CD8-positive, alpha-beta memory T cell (primary cell): ENCODE data around the gene KAT6B. TPM values are rescaled to one million over a fixed set of nuclear protein-coding genes. Genes with fewer than 3 reads are reported as not detected.

ENCODE experiments used
- CTCF ChIA-PET: fragments of 350-600 bp; sonication (Branson Sonifier 250); formaldehyde crosslinking; loops from one replicate; lab custom pipeline; 2021; ENCODE audit warnings: antibody characterized with exemption; lab: Charles Lee
- POLR2A ChIA-PET: fragments of 350-600 bp; sonication (Branson Sonifier 250); formaldehyde crosslinking; loops from one replicate; lab custom pipeline; 2021; ENCODE audit warnings: antibody characterized with exemption; lab: Charles Lee
- DNase-seq, 5 donors: peaks; one replicate each; pipeline versions ENCODE4 v3.0.0 to v3.0.0-alpha.2; 2020 to 2022; ENCODE audit warnings: mixed read lengths in 1 of 5
- H3K27ac ChIP-seq: one replicate; pipeline ENCODE4 v1.7.0; 2013; ENCODE audit warnings: low read depth, mild to moderate bottlenecking, low read length, moderate library complexity
- H3K27me3 ChIP-seq: 2 replicates; pipeline ENCODE4 v1.7.0; 2013; ENCODE audit warnings: low read length, mild to moderate bottlenecking; ENCODE audit not compliant: insufficient read depth, poor library complexity, severe bottlenecking
- H3K36me3 ChIP-seq: 2 replicates; pipeline ENCODE4 v1.7.0; 2013; ENCODE audit warnings: mild to moderate bottlenecking, low read length, moderate library complexity; ENCODE audit not compliant: insufficient read depth
- H3K4me1 ChIP-seq: 2 replicates; pipeline ENCODE4 v1.7.0; 2013; ENCODE audit warnings: mild to moderate bottlenecking, low read length, moderate library complexity; ENCODE audit not compliant: insufficient read depth
- H3K4me3 ChIP-seq: 2 replicates; pipeline ENCODE4 v1.7.0; 2013; ENCODE audit warnings: mild to moderate bottlenecking, low read length
- H3K9me3 ChIP-seq: 2 replicates; pipeline ENCODE4 v1.7.0; 2013; ENCODE audit warnings: mild to moderate bottlenecking, low read length
- H3K27ac Mint-ChIP-seq, 8 donors: one replicate each; pipeline ENCODE4 v1.8.0; 2020 to 2021; ENCODE audit warnings: mixed read lengths in 8 of 8, mild to moderate bottlenecking in 6 of 8, inconsistent platforms in 3 of 8, moderate library complexity in 3 of 8
- H3K27me3 Mint-ChIP-seq, 2 donors: one replicate each; pipeline ENCODE4 v1.8.0; 2020 to 2021; ENCODE audit warnings: mixed read lengths in 2 of 2, mild to moderate bottlenecking in 1 of 2, moderate library complexity in 1 of 2
- H3K36me3 Mint-ChIP-seq, 3 donors: one replicate each; pipeline ENCODE4 v1.8.0; 2020 to 2021; ENCODE audit warnings: mixed read lengths in 3 of 3, inconsistent platforms in 1 of 3, mild to moderate bottlenecking in 1 of 3
- H3K4me1 Mint-ChIP-seq, 3 donors: one replicate each; pipeline ENCODE4 v1.8.0; 2020 to 2021; ENCODE audit warnings: mixed read lengths in 3 of 3, inconsistent platforms in 1 of 3, mild to moderate bottlenecking in 1 of 3
- H3K4me3 Mint-ChIP-seq, 7 donors: one replicate each; pipeline ENCODE4 v1.8.0; 2020 to 2021; ENCODE audit warnings: mixed read lengths in 7 of 7, mild to moderate bottlenecking in 6 of 7, moderate library complexity in 4 of 7, inconsistent platforms in 2 of 7
- H3K9me3 Mint-ChIP-seq, 5 donors: one replicate each; pipeline ENCODE4 v1.8.0; 2020 to 2022; ENCODE audit warnings: mixed read lengths in 5 of 5, mild to moderate bottlenecking in 3 of 5, moderate library complexity in 2 of 5, inconsistent platforms in 1 of 5
- polyA plus RNA-seq: library from polyadenylated mRNA; unstranded; fragments of 300-500 nt; fragmentation: Illumina TruSeq; gene quantifications from one replicate; pipeline ENCODE4 v1.2.3, GENCODE V29; 2021
- total RNA-seq, 2 experiments: library from RNA; stranded (reverse); gene quantifications; one replicate each; pipeline ENCODE4 v1.2.3, GENCODE V29; 2021

KAT6B gene
- total and polyA plus RNA-seq, 3 experiments from 2014 or later = 21.8 to 32.8 (median 23.6) TPM

DNA sequence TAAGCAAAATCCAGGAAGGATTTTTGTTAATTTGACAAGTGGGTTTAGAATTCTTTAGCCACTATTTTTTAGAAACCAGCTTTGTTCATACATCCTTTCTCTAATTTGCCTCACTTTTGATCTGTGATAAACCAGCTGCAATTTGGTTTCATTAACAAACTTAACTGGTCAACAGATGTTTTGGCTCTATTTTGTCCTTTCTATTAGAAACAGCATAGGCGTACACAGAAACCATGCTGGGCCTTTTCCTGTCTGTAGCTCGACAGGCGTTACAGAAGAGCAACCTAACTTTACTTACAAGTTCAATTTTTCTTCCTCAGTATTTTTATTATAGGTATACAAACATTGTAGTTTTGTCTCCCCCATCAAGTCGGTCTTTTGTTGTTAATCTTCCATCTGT is 28.2 kb downstream of the KAT6B start:
- Mint-ChIP-seq H3K36me3 (peaks cover 3 to 27% (median 6%) of the 10 kb centered on the region in 3 donors), H3K9me3 (no peaks in the 10 kb centered on the region), H3K4me1 (peaks cover 39 to 61% (median 55%) of the 10 kb centered on the region in 3 donors), H3K4me3 (no peak overlapping the region), H3K27me3 (no peaks in the 10 kb centered on the region), H3K27ac (peak overlapping the region in 4 of 8 donors; percentile 1 to 25 (median 13))
- Histone ChIP-seq H3K27ac (no peak overlapping the region), H3K4me3 (no peak overlapping the region), H3K9me3 (no peaks in the 10 kb centered on the region), H3K36me3 (no peaks in the 10 kb centered on the region), H3K4me1 (peaks cover 23% of the 10 kb centered on the region), H3K27me3 (no peaks in the 10 kb centered on the region)
- DNase-seq = no peak
- CTCF ChIA-PET = no interaction called here
- POLR2A ChIA-PET = no interaction called here

DNA sequence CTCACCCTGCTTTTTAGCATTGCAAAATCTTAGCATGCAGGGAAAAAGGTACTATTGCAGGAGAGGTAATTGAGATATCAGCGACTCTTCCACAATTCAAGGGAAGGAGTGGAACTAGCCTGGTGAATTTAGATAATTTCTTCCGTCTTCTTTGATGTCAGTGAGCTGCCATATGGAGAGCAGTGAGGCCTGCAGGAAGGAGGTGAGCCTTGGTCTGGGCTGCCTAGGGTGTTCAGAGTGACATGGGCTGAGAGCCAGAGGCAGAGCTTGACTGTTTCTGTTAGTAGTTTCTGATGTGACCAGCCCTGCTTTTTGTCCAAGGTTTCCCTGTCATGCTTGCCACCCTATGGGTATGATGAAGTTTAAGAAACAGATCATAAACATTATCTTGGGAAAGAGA is 28.6 kb downstream of the KAT6B start:
- no peaks in the 10 kb centered on the region for H3K27me3 ChIP-seq
- no peaks in the 10 kb centered on the region for H3K9me3 ChIP-seq
- H3K4me3 Mint-ChIP-seq = peak overlapping the region in 3 of 7 donors; percentile 19 to 42 (median 25)
- DNase-seq = no peak
- H3K9me3 Mint-ChIP-seq = no peaks in the 10 kb centered on the region
- H3K4me3 ChIP-seq = no peak overlapping the region
- H3K36me3 Mint-ChIP-seq = peaks cover 3 to 27% (median 6%) of the 10 kb centered on the region in 3 donors
- H3K27ac Mint-ChIP-seq = peak overlapping the region in 5 of 8 donors; percentile 1 to 73 (median 24)
- ChIA-PET CTCF (no interaction called here), POLR2A (no interaction called here)
- no peak overlapping the region for H3K27ac ChIP-seq
- H3K4me1 Mint-ChIP-seq = peaks cover 39 to 65% (median 55%) of the 10 kb centered on the region in 3 donors
- H3K36me3 ChIP-seq = no peaks in the 10 kb centered on the region
- H3K27me3 Mint-ChIP-seq = no peaks in the 10 kb centered on the region
- H3K4me1 ChIP-seq = peaks cover 23% of the 10 kb centered on the region

DNA sequence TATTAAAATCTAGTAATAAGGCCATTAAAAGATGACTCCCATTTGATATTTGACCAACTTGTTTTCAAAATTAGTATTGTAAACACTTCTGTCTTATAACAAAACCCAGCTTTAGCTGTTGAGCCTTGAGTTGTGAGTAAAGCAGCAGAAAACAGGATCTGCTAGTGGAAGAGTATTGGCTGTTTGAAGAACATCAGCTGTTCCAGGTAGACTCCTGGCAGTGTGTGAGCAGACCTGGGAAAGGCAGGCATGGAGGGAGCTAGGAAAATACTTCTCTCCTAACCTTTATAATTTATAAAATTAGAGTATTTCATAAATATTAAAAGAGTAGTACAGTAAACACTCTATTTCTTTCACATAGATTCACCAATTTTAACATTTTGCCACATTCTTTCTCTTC is 29.0 kb downstream of the KAT6B start:
- no peaks in the 10 kb centered on the region for H3K9me3 Mint-ChIP-seq
- POLR2A ChIA-PET = no interaction called here
- Histone ChIP-seq H3K27ac (no peak overlapping the region), H3K27me3 (no peaks in the 10 kb centered on the region), H3K9me3 (no peaks in the 10 kb centered on the region), H3K4me3 (no peak overlapping the region), H3K36me3 (no peaks in the 10 kb centered on the region), H3K4me1 (peaks cover 23% of the 10 kb centered on the region)
- no peak for DNase-seq
- CTCF ChIA-PET = no interaction called here
- H3K27ac Mint-ChIP-seq = peak overlapping the region in 4 of 8 donors; percentile 1 to 73 (median 39)
- no peak overlapping the region for H3K4me3 Mint-ChIP-seq
- H3K27me3 Mint-ChIP-seq = no peaks in the 10 kb centered on the region
- H3K4me1 Mint-ChIP-seq = peaks cover 37 to 64% (median 51%) of the 10 kb centered on the region in 3 donors
- H3K36me3 Mint-ChIP-seq = peaks cover 3 to 28% (median 6%) of the 10 kb centered on the region in 3 donors

DNA sequence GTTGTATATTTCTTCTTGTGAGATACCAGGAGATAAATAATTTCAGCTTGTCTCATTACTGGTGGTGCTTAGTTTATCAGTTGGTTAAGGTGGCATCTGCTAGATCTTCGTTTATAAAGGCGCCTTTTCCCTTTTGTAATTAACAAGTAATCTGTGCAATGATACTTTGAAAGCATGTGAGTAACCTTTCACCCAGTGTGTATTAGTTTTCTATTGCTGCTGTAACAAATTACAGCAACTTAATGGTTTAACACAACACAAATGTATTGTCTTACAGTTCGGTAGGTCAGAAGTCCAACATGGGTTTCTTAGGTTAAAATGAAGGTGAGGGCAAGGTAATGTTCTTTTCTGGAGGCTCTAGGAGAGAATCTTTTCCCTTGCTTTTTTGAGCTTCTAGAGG is 30.5 kb downstream of the KAT6B start:
- Mint-ChIP-seq H3K4me3 (no peak overlapping the region), H3K9me3 (no peaks in the 10 kb centered on the region), H3K27ac (no peak overlapping the region), H3K4me1 (peaks cover 37 to 60% (median 47%) of the 10 kb centered on the region in 3 donors), H3K36me3 (peaks cover 3 to 24% (median 6%) of the 10 kb centered on the region in 3 donors), H3K27me3 (no peaks in the 10 kb centered on the region)
- Histone ChIP-seq H3K27me3 (no peaks in the 10 kb centered on the region), H3K36me3 (no peaks in the 10 kb centered on the region), H3K4me1 (peaks cover 23% of the 10 kb centered on the region), H3K9me3 (no peaks in the 10 kb centered on the region), H3K4me3 (no peak overlapping the region), H3K27ac (no peak overlapping the region)
- POLR2A ChIA-PET = no interaction called here
- no peak for DNase-seq
- CTCF ChIA-PET = no interaction called here

DNA sequence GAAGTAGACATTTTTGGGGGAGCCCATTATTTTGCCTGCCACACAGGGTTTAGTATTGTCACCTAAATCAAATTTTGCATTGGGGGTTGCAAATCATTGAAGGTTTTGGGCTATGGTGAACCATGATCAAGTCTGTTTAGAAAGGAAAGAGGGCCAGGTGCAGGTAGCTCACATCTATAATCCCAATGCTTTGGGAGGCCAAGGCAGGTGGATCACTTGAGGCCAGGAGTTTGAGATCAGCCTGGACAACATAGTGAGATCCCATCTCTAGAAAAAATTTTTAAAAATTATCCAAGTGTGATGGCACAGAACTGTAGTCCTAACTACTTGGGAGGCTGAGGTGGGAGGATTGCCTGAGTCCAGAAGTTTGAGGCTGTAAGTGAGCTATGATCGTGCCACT is 31.2 kb downstream of the KAT6B start:
- H3K27ac ChIP-seq = no peak overlapping the region
- DNase-seq = no peak
- peaks cover 18% of the 10 kb centered on the region for H3K4me1 ChIP-seq
- H3K9me3 ChIP-seq = no peaks in the 10 kb centered on the region
- no peak overlapping the region for H3K4me3 Mint-ChIP-seq
- no peaks in the 10 kb centered on the region for H3K27me3 Mint-ChIP-seq
- H3K9me3 Mint-ChIP-seq = no peaks in the 10 kb centered on the region
- ChIA-PET CTCF (no interaction called here), POLR2A (no interaction called here)
- H3K27ac Mint-ChIP-seq = peak overlapping the region in 1 of 8 donors; percentile 17
- H3K4me3 ChIP-seq = no peak overlapping the region
- no peaks in the 10 kb centered on the region for H3K36me3 ChIP-seq
- no peaks in the 10 kb centered on the region for H3K27me3 ChIP-seq
- H3K4me1 Mint-ChIP-seq = peaks cover 31 to 59% (median 41%) of the 10 kb centered on the region in 3 donors
- peaks cover 3 to 20% (median 4%) of the 10 kb centered on the region in 3 donors for H3K36me3 Mint-ChIP-seq

DNA sequence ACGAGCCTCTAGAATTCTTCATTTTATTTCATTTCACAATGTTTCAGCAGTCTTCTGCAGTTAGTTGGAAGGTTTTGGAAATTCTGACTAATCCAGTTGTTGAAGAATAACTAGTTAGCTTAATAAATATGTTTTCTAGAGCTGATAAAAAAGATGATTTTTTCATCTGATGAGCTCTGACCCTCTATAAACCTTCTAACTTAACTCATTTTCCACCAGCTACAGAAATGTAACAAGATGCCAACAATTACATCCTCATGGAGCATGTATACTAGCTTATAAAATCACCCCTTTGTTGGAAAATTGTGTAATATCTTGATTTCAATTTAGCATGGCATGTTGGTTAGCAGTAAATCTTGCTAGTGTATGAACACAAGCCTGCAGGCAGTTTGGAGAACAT is 33.1 kb downstream of the KAT6B start:
- ChIA-PET POLR2A (no interaction called here), CTCF (no interaction called here)
- Histone ChIP-seq H3K4me1 (peaks cover 7% of the 10 kb centered on the region), H3K27me3 (no peaks in the 10 kb centered on the region), H3K27ac (no peak overlapping the region), H3K4me3 (no peak overlapping the region), H3K36me3 (no peaks in the 10 kb centered on the region), H3K9me3 (no peaks in the 10 kb centered on the region)
- H3K9me3 Mint-ChIP-seq = no peaks in the 10 kb centered on the region
- no peak for DNase-seq
- H3K27ac Mint-ChIP-seq = no peak overlapping the region
- peaks cover 2 to 16% (median 3%) of the 10 kb centered on the region in 3 donors for H3K36me3 Mint-ChIP-seq
- H3K27me3 Mint-ChIP-seq = no peaks in the 10 kb centered on the region
- no peak overlapping the region for H3K4me3 Mint-ChIP-seq
- peaks cover 34 to 60% (median 47%) of the 10 kb centered on the region in 3 donors for H3K4me1 Mint-ChIP-seq

DNA sequence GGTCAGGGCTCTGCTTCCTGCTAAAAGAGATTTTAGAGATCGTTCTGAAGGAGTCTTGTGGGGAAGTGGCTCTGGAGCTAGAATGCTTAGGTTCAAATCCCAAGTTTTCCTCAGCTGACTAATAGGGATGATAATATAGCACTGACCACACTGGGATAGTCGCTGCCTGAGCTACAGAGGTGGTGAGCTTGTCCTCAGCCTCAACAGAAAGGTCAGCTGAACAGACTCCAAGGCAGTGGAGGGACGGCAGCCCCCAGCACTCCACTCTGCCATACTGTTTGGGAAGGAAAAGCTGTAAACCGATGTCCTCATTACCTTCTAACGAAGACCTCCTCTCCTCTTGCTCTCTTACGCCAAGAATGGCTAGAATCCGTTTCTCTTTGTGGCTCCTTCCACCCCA is 36.2 kb downstream of the KAT6B start:
- Mint-ChIP-seq H3K9me3 (no peaks in the 10 kb centered on the region), H3K27ac (no peak overlapping the region), H3K36me3 (peaks cover 0 to 3% (median 0%) of the 10 kb centered on the region in 3 donors), H3K4me3 (no peak overlapping the region), H3K4me1 (peaks cover 26 to 58% (median 47%) of the 10 kb centered on the region in 3 donors), H3K27me3 (no peaks in the 10 kb centered on the region)
- ChIA-PET POLR2A (no interaction called here), CTCF (no interaction called here)
- Histone ChIP-seq H3K27me3 (no peaks in the 10 kb centered on the region), H3K36me3 (no peaks in the 10 kb centered on the region), H3K4me3 (no peak overlapping the region), H3K27ac (no peak overlapping the region), H3K4me1 (no peaks in the 10 kb centered on the region), H3K9me3 (no peaks in the 10 kb centered on the region)
- no peak for DNase-seq

DNA sequence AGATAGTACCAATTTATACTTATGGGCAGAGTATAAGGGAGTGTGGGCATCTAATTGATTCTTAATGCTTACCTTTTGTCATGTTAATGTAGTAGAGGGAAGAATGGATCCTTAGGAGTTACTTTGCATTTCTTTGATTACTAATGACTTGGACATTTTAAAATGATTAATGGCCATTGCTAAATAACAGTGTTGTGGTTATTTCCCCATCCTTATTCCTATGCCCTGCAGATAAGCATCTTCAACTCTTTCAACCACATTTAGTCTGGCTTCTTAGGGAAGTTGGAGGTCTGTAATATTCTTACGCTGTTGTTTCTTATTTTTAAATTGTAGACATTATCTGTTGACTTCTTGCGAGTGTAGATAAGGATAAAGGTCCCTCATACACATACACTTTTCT is 37.2 kb downstream of the KAT6B start:
- Mint-ChIP-seq H3K4me3 (no peak overlapping the region), H3K4me1 (peaks cover 30 to 65% (median 50%) of the 10 kb centered on the region in 3 donors), H3K9me3 (no peaks in the 10 kb centered on the region), H3K27ac (peak overlapping the region in 1 of 8 donors; percentile 22), H3K36me3 (peaks cover 0 to 3% (median 0%) of the 10 kb centered on the region in 3 donors), H3K27me3 (no peaks in the 10 kb centered on the region)
- CTCF ChIA-PET = no interaction called here
- H3K4me1 ChIP-seq = no peaks in the 10 kb centered on the region
- H3K36me3 ChIP-seq = no peaks in the 10 kb centered on the region
- POLR2A ChIA-PET = no interaction called here
- no peak overlapping the region for H3K27ac ChIP-seq
- DNase-seq = no peak
- no peaks in the 10 kb centered on the region for H3K27me3 ChIP-seq
- no peaks in the 10 kb centered on the region for H3K9me3 ChIP-seq
- H3K4me3 ChIP-seq = no peak overlapping the region
